ENCODE data around the gene DLX2. TPM values are rescaled to one million over a fixed set of nuclear protein-coding genes. Genes with fewer than 3 reads are reported as not detected.

Gene DLX2
- total RNA-seq, 1 donor from 2014 or later, result not detected

DNA sequence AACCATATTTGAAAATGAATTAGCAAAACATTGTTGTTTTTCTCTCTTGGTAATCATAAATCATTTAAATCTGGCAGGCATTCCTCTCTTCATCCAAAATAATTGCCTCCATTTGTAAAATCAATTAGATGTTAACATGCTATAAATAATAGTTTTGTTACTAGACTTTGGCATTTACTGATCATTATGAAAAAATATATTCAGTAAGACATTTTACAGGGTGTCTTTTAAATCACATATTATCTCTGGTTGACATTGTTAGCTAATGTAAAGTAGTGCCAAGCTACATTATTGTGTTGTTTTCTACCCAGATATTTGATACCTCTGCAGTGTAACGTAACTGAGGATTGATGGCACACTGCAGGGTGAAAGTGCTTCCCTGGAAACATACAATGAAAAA lies 49.2 kb downstream of the DLX2 start:
- no peak for DNase-seq (ENCODE audit: low spot score)

- DNase-seq (ENCODE audit: low spot score), result no peak
These were observed 50.4 kb downstream of the DLX2 start for GRCh38 chr2:172052000-172052983.

GRCh38 chr2:172050479-172051125 lies 52.1 kb downstream of the DLX2 start:
- DNase-seq (ENCODE audit: low spot score), result no peak

DNA sequence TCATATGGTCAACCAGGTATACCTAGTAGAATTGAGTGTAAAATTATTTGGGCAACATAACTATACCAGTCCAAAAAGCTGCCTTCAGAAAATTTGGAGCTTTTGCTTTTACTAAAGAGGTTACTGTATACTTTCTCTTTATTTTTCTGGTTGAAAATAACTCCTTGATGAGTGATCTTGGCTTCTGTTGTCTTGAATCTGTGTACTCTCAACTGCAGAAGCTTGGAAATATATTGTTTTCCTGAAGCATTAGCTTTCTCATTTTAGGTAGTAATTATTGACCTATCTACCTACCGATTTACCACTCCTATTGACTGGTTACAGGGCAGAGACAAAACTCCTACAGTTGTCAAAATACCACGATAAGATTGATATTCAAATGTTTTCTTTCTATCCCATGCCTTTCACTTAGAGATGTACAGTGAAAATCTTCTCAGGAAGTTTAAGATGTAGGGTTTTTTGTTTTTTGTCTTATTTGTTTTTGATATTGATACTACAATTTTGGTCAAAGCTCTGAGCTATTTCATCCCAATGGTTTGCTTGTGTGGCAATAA lies 53.1 kb downstream of the DLX2 start:
- no peak for DNase-seq (ENCODE audit: low spot score)

Other genes with a start within 250 kb of the DLX2 start
- gene SLC25A12, start 208.7 kb downstream of the DLX2 start, total RNA-seq, result 12.2 TPM
- 34.0 TPM for gene HAT1, start 180.4 kb downstream of the DLX2 start, total RNA-seq
- 5.5 TPM for gene METAP1D, start 102.9 kb downstream of the DLX2 start, total RNA-seq
- gene DLX1, start 17.4 kb downstream of the DLX2 start, total RNA-seq, result 0.19 TPM